GF-D8 (cell line): ENCODE results near the gene CES1.
A peak's percentile ranks its signal among the peaks of the same experiment; 100 is the strongest.
"Not testable (repeated sequence)": the region's sequence is repeated elsewhere in the genome, so short reads cannot be mapped to it uniquely, and the experiment has no call there.

ENCODE experiments used
- DNase-seq: peaks from one replicate; lab custom pipeline; 2025; lab: John Stamatoyannopoulos, UW

The CES1 gene

GRCh38 chr16:55791512-55791911, 41.4 kb downstream of the CES1 start:
- not testable (repeated sequence) for DNase-seq

GRCh38 chr16:55790240-55790639, 42.7 kb downstream of the CES1 start:
- not testable (repeated sequence) for DNase-seq

DNA sequence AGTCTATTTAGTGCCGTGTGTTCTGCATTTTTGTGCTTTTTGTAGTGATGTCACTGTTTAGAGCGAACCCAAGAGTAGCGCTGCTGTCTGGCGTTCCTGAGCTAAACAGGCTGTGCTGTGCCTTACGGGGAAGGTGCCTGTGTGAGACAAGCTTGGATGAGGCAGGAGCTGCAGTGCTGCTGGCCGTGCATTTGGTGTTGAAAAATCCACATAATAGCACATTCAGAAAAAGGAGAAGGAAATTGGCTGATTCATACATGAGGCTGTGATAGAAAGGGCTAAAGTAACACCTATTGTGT, 50.2 kb downstream of the CES1 start:
- not testable (repeated sequence) for DNase-seq

DNA sequence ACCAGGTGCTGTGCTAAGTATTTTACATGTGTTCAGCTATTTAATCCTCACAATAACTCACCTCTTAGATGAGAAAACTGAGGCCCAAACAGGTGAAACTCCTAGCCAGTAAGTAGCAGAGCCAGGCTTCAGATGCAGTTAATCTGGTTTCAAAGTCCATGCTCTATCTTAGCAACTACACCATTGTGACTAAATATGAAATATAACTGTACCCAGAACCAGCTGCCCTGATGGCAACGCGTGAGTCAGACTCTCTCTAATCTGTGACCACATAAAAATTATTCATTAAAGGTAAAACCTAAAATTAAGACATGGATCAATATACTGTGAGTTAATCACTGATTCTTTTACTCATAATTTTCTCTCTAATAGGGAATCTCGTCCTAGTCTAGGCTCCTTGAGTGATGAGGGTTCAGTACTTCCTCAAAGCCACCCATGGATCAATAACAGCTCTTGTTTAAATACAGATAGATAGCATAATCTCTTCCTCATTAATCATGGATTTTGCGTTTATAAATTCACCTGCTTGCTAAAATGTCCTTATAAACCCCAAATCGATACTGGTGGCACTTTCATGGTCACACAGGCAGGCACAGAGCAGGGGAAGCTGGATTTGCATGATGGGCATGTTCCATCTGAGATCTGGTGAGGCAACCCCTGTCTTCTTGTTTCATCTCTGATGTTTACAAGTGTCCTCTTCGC, 50.7 kb downstream of the CES1 start:
- DNase-seq, result not testable (repeated sequence)

DNA sequence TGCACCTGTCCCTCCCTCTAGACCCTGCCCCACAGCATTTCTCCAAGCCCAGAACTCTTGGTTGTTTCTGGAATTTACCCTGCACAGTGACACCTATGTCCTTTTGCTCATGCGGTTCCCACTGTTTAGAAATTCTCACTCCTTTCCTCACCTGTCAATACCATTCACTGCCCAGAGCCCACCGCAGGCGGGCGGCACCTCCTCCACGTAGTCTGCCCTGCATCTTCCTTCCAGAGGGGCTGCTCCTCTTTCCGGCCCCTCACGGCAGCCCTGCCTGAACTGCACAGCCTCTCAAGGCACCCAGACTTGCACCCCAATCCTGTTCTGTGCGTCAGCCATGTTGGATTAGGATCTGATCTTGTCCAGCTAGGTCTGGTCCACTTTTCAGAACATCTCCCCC, 51.4 kb downstream of the CES1 start:
- DNase-seq, result not testable (repeated sequence)

DNA sequence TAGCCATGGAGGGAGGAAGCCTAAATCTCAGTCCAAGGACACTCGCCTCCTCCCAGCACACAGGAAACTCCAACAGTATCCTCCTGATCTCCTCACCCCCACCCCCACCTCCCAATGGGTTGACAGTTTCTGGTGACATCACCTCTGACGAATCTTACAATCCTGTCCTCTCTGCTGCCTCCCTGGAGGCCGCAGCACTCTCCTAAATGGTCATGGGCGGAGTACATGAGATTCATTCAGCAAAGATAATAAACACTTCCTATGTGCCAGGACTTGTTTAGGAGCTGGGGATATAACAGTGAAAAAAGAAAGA, 52.8 kb downstream of the CES1 start:
- DNase-seq, result not testable (repeated sequence)

DNA sequence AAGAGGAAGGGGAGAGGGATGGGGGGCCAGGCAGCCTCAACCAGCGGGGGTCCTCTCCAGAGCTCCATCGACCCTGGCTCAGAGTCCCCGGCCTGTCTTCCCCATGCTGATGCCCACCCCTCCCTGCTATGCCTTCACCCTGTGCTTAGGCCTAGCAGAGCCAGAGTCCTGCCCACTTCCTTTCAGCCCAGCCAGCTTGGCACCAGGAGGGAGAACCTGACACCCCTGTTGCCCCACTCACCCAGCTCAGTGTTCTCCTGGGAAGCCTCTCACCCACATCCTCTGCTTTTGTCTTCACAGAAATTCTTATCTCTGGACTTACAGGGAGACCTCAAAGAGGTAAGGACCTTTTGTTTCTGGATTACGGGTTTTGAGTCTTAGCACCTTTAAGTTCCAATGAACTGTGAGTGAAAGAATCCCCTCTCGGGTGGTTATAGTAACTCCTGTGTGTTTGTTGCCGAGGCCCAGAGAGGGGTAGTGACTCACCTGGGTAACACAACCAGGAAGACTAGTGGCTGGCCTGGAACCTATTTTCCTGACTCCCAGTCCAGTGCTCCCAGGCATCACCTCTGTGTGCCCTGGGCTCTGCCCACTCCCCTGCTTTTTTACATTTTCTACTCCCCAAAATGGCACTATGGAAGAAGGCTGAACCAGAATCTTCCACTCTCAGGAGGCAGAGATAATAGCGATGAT, 53.3 kb downstream of the CES1 start:
- no peak for DNase-seq

- DNase-seq, result no peak
Observed at GRCh38 chr16:55778757-55779156, 54.1 kb downstream of the CES1 start.

- DNase-seq, result no peak
Observed at GRCh38 chr16:55775857-55776256, 57.0 kb downstream of the CES1 start.

DNA sequence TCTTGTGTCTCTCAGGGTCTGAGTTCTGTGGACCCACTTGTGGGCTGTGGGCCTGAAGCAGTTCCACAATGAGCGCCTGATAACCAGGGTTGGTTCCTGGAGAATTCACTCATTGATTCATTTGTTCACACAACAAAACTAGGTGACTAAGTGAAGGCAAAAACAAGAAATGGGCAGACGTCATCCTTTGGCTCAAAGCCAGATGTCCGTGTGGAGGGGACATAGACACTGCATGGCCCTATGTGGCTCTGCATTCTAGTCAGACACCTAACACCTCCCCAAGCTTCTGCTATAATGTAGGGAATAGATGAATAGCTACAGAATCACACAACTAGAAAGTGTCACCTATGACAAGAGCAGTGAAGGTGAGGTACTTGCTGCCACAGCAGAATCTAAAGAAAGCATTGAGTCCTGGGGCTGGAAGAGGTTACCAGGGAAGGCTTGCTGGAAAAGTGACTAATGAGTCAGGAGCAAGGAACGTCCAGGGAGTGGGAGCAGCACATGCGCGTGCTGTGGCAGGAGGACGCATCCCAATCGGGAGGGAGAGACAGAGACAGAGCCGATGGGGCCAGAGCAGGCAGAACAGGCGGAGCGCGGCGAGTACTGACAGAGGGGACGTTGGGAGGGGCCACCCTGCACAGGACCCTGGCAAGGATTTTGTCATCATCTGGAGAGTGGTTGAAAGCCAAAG, 58.9 kb downstream of the CES1 start:
- no peak for DNase-seq

- DNase-seq, result no peak
Observed at GRCh38 chr16:55765161-55765560, 67.7 kb downstream of the CES1 start.

GRCh38 chr16:55760310-55761001, 72.4 kb downstream of the CES1 start:
- DNase-seq, result no peak

- DNase-seq, result not testable (repeated sequence)
Observed at GRCh38 chr16:55759965-55760309, 73.0 kb downstream of the CES1 start.

DNA sequence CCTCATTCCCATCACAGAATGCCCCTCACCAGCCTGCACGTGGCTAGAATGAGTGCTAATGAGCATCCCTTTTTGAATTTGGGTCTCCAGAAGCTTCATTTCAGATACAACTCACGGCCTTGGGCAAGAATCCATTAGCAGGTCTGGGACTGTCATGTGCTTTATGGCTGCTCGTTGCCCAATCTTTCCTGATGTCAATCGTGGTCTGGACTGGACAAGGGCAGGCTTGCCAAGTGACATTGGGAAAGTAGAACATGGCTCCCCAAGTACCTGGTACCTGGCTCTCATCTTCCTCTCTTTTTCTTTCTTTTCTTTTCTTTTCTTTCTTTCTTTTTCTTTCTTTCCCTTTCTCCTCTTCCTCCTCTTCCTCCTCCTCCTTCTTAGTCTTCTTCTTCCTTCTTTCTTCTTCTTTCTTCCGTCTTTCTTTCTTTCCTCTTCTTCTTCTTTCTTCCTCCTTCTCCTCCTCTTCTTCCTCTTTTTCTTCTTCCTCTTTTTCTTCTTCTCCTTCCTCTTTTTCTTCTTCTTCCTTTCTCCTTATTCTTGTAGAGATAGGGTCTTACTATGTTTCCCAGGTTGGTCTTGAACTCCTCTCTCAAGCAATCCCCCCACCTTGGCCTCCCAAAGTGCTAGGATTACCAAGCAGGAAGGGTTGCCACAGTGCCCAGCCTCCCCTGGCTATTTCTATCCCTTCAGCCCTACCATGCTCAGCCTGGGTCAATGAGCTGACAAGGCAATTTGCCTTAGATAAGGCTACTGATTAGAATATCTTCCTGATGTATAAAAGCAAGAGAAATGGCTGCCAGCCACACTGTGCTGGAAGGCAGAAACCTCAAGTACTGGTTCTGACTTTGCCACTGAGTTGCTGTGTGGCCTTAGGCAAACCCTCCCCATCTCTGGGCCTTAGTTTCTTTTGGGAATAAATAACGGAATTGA, 75.0 kb downstream of the CES1 start:
- DNase-seq, result not testable (repeated sequence)

DNA sequence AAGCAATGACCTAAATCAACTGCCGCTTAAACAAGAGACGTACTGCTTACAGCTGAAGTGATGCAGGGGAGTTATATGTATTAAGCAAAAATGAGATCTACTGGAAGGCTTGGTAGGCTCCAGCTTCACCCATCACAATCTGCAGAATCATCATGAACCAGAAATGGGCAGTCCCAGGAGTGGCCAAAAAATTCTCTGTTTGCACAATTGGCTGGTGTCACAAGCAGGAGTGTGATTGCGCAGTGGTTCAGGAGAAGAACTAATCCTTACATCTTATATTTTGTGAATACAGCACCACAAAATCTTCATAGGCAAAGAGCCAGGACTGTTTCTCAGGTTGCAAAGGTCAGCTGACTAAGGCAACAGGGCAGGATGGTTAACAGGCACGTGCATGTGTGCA, 75.9 kb downstream of the CES1 start:
- DNase-seq, result no peak

DNA sequence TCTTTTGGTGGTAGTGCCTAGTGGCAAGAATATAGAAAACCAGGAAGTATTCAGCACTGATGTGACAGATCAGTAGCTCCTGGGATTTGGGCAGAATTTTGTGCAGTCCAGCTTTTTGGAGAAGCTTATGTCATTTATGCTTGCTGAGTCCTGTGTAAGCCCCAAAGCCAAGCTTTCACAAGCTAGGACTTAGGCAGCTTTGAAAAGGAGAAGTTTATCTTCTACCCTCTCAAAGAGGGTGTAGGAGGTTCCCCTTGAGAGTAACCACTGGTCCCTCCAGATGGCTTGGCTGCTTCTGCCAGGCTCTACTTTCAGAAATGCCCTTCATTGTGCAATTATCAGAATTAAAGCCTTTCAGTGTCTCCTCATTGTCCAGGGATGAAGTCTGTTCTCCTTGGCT, 78.8 kb downstream of the CES1 start:
- peak; percentile 76 for DNase-seq

DNA sequence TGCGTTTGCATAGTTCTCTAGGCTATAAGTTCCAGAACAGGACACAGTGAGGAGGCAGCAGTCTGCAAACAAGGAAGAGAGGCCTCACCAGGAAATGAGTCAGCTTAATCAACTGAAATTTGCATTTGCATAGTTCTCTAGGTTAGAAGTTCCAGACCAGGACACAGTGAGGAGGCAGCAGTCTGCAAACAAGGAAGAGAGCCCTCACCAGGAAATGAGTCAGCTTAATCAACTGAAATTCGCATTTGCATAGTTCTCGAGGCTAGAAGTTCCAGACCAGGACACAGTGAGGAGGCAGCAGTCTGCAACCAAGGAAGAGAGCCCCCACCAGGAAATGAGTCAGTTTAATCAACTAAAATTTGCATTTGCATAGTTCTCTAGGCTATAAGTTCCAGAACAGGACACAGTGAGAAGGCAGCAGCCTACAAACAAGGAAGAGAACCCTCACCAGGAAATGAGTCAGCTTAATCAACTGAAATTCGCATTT, 79.7 kb downstream of the CES1 start:
- peak; percentile 88 for DNase-seq
